ENCODE results near the gene RAD52.

Gene RAD52

DNA sequence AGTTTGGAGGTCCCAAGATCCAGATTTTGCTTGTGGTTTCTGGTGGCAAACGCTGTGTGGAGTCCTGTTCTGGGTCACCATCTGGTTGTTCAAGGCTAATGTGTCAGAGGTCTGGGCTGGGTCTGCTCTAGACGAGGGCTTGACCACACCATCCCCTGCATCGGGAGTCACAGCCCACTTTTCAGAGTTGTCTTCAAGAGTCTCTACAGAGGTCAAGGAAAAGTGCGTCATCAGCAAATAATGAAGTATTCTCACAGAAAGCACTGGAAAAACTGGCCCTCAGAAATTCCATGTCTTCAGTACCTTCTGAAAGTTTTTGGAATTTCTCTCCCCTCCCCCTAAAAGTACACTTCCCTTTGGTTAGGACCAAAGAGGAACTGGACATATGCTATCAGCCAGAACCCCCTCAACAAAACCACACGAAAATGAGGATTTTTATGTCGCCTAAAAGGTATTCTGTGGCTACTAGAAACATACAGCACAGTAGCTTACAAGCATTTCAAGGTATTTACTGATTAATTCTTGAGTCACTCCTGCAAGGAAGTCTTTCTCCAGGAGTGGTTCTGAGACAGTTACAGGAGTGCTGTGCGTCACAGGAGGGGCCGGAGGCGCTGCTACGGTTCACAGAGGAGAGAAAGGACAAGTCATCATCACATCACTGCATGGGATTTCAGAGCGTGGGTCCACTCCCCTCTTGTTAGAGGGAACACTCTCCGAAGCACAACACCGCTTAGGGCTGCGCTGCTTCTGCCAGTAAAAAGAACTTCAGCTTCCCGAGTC, 35.4 kb downstream of the RAD52 start:
- H2AFZ ChIP-seq: no peak overlapping the region
- H3K9me3 ChIP-seq (ENCODE audit: control insufficient read depth, low read length): no peaks in the 10 kb centered on the region
- no peak overlapping the region for H3K9ac ChIP-seq
- H3K4me1 ChIP-seq: no peaks in the 10 kb centered on the region
- H3K27ac ChIP-seq: no peak overlapping the region
- H3K4me2 ChIP-seq (ENCODE audit: low read length): no peak overlapping the region
- no peaks in the 10 kb centered on the region for H3K27me3 ChIP-seq (ENCODE audit: control insufficient read depth, insufficient read depth, low read length)
- TF ChIP-seq, protein P1, sequence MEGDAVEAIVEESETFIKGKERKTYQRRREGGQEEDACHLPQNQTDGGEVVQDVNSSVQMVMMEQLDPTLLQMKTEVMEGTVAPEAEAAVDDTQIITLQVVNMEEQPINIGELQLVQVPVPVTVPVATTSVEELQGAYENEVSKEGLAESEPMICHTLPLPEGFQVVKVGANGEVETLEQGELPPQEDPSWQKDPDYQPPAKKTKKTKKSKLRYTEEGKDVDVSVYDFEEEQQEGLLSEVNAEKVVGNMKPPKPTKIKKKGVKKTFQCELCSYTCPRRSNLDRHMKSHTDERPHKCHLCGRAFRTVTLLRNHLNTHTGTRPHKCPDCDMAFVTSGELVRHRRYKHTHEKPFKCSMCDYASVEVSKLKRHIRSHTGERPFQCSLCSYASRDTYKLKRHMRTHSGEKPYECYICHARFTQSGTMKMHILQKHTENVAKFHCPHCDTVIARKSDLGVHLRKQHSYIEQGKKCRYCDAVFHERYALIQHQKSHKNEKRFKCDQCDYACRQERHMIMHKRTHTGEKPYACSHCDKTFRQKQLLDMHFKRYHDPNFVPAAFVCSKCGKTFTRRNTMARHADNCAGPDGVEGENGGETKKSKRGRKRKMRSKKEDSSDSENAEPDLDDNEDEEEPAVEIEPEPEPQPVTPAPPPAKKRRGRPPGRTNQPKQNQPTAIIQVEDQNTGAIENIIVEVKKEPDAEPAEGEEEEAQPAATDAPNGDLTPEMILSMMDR (IDR thresholded peaks at IDR 0.05): no peak
- no peaks in the 10 kb centered on the region for H3K36me3 ChIP-seq (ENCODE audit: control insufficient read depth, insufficient read depth, low read length)
- H3K4me3 ChIP-seq (ENCODE audit: low read depth, low read length): no peak overlapping the region
- no peaks in the 10 kb centered on the region for H3K79me2 ChIP-seq

DNA sequence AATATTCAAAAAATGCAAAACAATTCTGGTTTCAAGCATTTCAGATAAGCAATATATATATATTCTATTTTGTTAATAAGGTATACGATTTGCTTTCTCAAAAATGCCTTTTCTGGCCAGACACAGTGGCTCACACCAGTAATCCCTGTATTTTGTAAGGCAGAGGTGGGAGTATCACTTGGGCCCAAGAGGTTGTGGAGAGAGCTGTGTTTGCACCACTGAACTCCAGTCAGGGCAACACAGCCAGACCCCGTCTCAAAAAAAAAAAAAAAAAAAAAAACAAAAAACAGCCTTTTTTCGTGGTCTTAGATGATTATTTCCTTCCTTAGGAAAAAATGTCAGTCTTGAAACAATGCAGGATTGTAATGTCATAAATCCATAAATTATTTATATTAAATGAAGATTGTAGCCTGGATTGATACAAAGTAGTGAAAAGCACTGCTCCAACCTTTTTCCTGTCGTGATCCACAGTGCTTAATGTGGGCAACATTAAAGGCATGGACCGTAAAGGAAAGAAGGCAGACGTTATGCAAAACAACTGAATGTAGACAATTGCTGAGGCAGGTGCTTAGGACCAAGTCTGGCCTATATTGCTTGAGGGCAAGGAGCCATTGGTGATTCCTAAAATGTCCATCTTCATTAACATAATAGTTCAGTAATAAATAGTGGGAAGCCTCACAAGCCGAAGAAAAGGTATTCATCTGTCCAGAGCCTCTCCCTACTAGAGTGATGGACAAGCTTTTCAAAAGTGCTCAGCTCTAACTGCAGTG, 36.8 kb downstream of the RAD52 start:
- Histone ChIP-seq H3K9ac (no peak overlapping the region), H3K36me3 (ENCODE audit: control insufficient read depth, insufficient read depth, low read length) (no peaks in the 10 kb centered on the region), H3K9me3 (ENCODE audit: control insufficient read depth, low read length) (no peaks in the 10 kb centered on the region), H3K4me3 (ENCODE audit: low read depth, low read length) (no peak overlapping the region), H3K4me2 (ENCODE audit: low read length) (no peak overlapping the region), H3K79me2 (peaks cover 2% of the 10 kb centered on the region), H3K27ac (no peak overlapping the region), H3K4me1 (no peaks in the 10 kb centered on the region), H2AFZ (no peak overlapping the region), H3K27me3 (ENCODE audit: control insufficient read depth, insufficient read depth, low read length) (no peaks in the 10 kb centered on the region)
- TF ChIP-seq, protein P1 (IDR thresholded peaks at IDR 0.05): no peak

DNA sequence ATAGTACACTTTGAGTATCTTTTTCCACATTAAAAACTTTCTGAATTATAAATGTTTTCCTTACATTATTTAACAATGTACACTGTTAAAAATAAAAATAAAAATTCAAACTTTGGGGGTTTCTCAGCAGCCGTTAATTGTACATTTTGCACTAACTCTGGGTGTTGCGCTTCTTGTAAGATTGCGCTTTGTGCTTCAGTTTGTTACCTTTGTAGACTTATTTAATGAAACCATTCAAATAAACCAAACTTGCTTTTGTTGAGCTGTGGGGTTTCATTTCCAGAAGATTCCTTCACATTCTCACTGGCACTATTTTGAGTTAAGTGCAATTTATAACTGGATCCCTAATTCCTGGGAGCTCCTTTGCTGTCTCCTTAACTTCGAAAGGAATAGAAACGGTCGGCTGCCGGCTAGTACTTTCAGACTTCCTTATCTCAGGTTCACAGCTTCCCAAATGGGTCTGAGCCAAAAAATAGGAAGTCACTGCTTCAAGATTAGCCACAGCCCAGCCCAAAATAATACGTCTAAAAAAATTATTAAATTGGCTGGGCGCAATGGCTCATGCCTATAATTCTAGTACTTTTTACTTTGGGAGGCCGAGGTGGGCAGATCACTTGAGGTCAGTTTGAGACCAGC, 38.2 kb downstream of the RAD52 start:
- Histone ChIP-seq H2AFZ (no peak overlapping the region), H3K27ac (no peak overlapping the region), H3K27me3 (ENCODE audit: control insufficient read depth, insufficient read depth, low read length) (no peaks in the 10 kb centered on the region), H3K4me2 (ENCODE audit: low read length) (no peak overlapping the region), H3K4me1 (no peaks in the 10 kb centered on the region), H3K4me3 (ENCODE audit: low read depth, low read length) (no peak overlapping the region), H3K9ac (no peak overlapping the region), H3K79me2 (peaks cover 2% of the 10 kb centered on the region), H3K9me3 (ENCODE audit: control insufficient read depth, low read length) (no peaks in the 10 kb centered on the region), H3K36me3 (ENCODE audit: control insufficient read depth, insufficient read depth, low read length) (no peaks in the 10 kb centered on the region)
- TF ChIP-seq, protein P1 (IDR thresholded peaks at IDR 0.05): no peak

DNA sequence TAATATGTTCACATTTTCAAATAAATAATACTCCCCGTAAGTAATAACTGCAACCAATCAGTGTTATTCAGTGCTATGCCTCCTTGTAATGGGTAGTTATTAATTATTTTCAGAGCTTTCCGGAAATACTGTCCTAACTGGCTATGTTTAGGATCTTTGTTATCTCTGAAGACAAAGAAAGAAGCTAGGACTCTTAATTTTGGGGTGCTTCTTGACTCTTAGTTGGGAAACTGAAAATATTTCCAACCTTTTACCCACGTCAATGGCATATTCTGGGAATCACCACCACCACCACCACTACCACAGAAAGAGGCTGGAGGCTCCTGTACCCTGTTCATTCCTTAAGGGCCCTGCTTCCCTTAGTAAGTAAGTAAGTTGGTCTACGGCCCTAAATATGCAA, 39.1 kb downstream of the RAD52 start:
- Histone ChIP-seq H3K4me2 (ENCODE audit: low read length) (no peak overlapping the region), H3K79me2 (peaks cover 2% of the 10 kb centered on the region), H3K27ac (no peak overlapping the region), H3K27me3 (ENCODE audit: control insufficient read depth, insufficient read depth, low read length) (no peaks in the 10 kb centered on the region), H3K9me3 (ENCODE audit: control insufficient read depth, low read length) (no peaks in the 10 kb centered on the region), H3K4me3 (ENCODE audit: low read depth, low read length) (no peak overlapping the region), H3K9ac (no peak overlapping the region), H3K4me1 (no peaks in the 10 kb centered on the region), H3K36me3 (ENCODE audit: control insufficient read depth, insufficient read depth, low read length) (no peaks in the 10 kb centered on the region), H2AFZ (no peak overlapping the region)
- TF ChIP-seq, protein P1 (IDR thresholded peaks at IDR 0.05): no peak

All from parathyroid adenoma (tissue), 2 donors.